Upper lobe of left lung (tissue), 6 donors: ENCODE data around the gene GSG1L2. TPM values are rescaled to one million over a fixed set of nuclear protein-coding genes. Genes with fewer than 3 reads are reported as not detected.

ENCODE experiments used
- ATAC-seq, 2 donors: fragments of 200-7000 bp; cut with Tn5 transposase; one replicate each; pipeline ENCODE4 v1.9.1; 2022; ENCODE audit warnings: mild to moderate bottlenecking in 2 of 2, moderate library complexity in 2 of 2; ENCODE audit not compliant: low FRiP score in 2 of 2
- DNase-seq, 2 donors: peaks; one replicate each; pipeline ENCODE4 v3.0.0-alpha.2; 2019 to 2020
- H3K27ac ChIP-seq, 4 donors: fragments of 200-600 bp; sonication (generic); one replicate each; pipeline ENCODE4 v1.5.1; 2016 to 2019
- H3K27me3 ChIP-seq, 4 donors: fragments of 200-600 bp; sonication (generic); one replicate each; pipeline ENCODE4 v1.5.1; 2017 to 2019
- H3K36me3 ChIP-seq, 4 donors: fragments of 200-600 bp; sonication (generic); one replicate each; pipeline ENCODE4 v1.5.1; 2016 to 2019
- H3K4me1 ChIP-seq, 4 donors: fragments of 200-600 bp; sonication (generic); one replicate each; pipeline ENCODE4 v1.5.1; 2018 to 2019
- H3K4me3 ChIP-seq, 4 donors: fragments of 200-600 bp; sonication (generic); one replicate each; pipeline ENCODE4 v1.5.1; 2017 to 2019; ENCODE audit warnings: mild to moderate bottlenecking in 2 of 4, moderate library complexity in 1 of 4
- H3K9me3 ChIP-seq, 4 donors: fragments of 200-600 bp; sonication (generic); one replicate each; pipeline ENCODE4 v1.5.1; 2018 to 2019
- CTCF ChIP-seq, 6 experiments: fragments of 450-650 bp in 4 of 6; fragments of 200-600 bp in 2 of 6; sonication (generic) in 2 of 6; IDR thresholded peaks; one replicate each; pipeline ENCODE4 v1.5.1; 2016 to 2019; ENCODE audit warnings: antibody characterized with exemption in 6 of 6
- EP300 ChIP-seq, 4 donors: sonication (generic); formaldehyde crosslinking; IDR thresholded peaks; one replicate each; pipeline ENCODE4 v1.5.1; 2017; ENCODE audit warnings: antibody characterized with exemption in 4 of 4, control low read depth in 2 of 4
- POLR2A ChIP-seq, 4 donors: fragments of 450-650 bp; IDR thresholded peaks; one replicate each; pipeline ENCODE4 v1.5.1; 2016 to 2017; ENCODE audit warnings: antibody characterized with exemption in 4 of 4, mild to moderate bottlenecking in 2 of 4
- POLR2AphosphoS5 ChIP-seq, 2 donors: sonication (generic); formaldehyde crosslinking; IDR thresholded peaks; one replicate each; pipeline ENCODE4 v1.5.1; 2017; ENCODE audit warnings: antibody characterized with exemption in 2 of 2
- WGBS, 2 donors: methylation state at CpG; one replicate each; pipeline ENCODE4 v1.1.5; 2017 to 2018; 5-methylcytosine and 5-hydroxymethylcytosine counted together
- total RNA-seq, 6 donors: library from RNA; depleted of rRNA in 4 of 6; stranded (reverse); fragments of >200 nt in 4 of 6; gene quantifications; one replicate each; pipeline versions ENCODE4 v1.1.0 to v1.2.1, GENCODE V29; 2016 to 2021
- donor health status: DM: no; HTN: no; CAD: no; lungs with moderate emphysema.
- donor health status: DM: no; HTN: yes; CAD: no; lungs with severe emphysema.

The GSG1L2 gene
- total RNA-seq, 6 donors from 2014 or later, result not detected

DNA sequence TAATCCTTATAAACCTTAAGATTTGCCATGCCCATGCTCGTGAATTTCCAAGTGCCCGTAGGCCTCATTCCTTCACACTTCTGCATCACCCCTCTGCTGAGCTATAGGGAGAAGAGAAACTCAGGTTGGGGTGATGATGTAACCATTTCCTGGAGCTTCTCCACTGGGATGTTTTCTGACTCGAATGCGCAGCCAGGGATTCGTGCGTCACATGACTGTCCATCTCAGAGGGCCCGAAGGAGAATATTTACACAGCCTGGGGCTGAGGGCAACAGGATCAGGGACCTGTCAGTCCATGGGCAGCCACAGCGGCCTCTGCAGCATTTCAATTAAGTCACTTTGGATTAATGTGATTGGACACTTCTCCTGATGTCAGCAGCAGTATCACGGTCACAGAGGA is 8.7 kb downstream of the GSG1L2 start:
- H3K27me3 ChIP-seq, result no peaks in the 10 kb centered on the region
- no peak overlapping the region for H3K4me3 ChIP-seq
- no peaks in the 10 kb centered on the region for H3K36me3 ChIP-seq
- no peaks in the 10 kb centered on the region for H3K9me3 ChIP-seq
- H3K27ac ChIP-seq, result no peak overlapping the region
- H3K4me1 ChIP-seq, result no peaks in the 10 kb centered on the region
- ATAC-seq (no peak), DNase-seq (no peak)
- 59 to 84% methylated on average over 9 of the region's 9 CpGs for WGBS, 2 donors
- TF ChIP-seq POLR2AphosphoS5 (IDR thresholded peaks at IDR 0.05) (no peak), CTCF (IDR thresholded peaks at IDR 0.05) (no peak), POLR2A (IDR thresholded peaks at IDR 0.05) (no peak), EP300 (IDR thresholded peaks at IDR 0.05) (no peak)

DNA sequence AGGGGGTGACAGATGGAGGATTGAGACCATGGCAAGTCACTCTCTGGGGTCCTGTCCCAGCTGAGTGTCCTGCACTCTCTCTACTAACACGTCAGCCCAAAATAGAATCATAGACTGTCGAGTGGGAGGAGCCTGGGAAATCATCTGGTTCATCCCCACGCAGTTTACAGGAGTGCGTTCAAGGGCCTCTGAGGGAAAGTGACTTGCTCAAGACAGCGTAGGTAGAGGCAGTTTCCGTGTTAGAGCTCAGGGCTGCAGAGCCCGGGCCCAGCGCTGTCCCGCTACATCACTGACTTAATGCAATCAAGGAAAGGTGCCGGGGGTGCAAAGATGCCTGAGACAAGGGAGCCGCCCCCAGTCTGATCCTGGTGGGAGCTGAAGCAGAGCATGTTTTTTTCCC is 10.3 kb downstream of the GSG1L2 start:
- TF ChIP-seq EP300 (IDR thresholded peaks at IDR 0.05), result no peak
- TF ChIP-seq POLR2A (IDR thresholded peaks at IDR 0.05), result no peak
- no peak for TF ChIP-seq POLR2AphosphoS5 (IDR thresholded peaks at IDR 0.05)
- TF ChIP-seq CTCF (IDR thresholded peaks at IDR 0.05), result no peak
- Histone ChIP-seq H3K4me3 (no peak overlapping the region), H3K9me3 (no peaks in the 10 kb centered on the region), H3K27me3 (no peaks in the 10 kb centered on the region), H3K4me1 (no peaks in the 10 kb centered on the region), H3K27ac (no peak overlapping the region), H3K36me3 (no peaks in the 10 kb centered on the region)
- ATAC-seq (no peak), DNase-seq (no peak)
- 61 to 64% methylated on average over 11 of the region's 11 CpGs for WGBS, 2 donors

- no peaks in the 10 kb centered on the region for H3K27me3 ChIP-seq
- 86 to 93% methylated on average over 5 of the region's 5 CpGs for WGBS, 2 donors
- H3K4me1 ChIP-seq, result no peaks in the 10 kb centered on the region
- TF ChIP-seq EP300 (IDR thresholded peaks at IDR 0.05) (no peak), CTCF (IDR thresholded peaks at IDR 0.05) (no peak), POLR2AphosphoS5 (IDR thresholded peaks at IDR 0.05) (no peak), POLR2A (IDR thresholded peaks at IDR 0.05) (no peak)
- ATAC-seq, result no peak
- H3K9me3 ChIP-seq, result no peaks in the 10 kb centered on the region
- H3K4me3 ChIP-seq, result no peak overlapping the region
- no peak overlapping the region for H3K27ac ChIP-seq
- no peak for DNase-seq
- no peaks in the 10 kb centered on the region for H3K36me3 ChIP-seq
These were observed 10.8 kb downstream of the GSG1L2 start for GRCh38 chr17:9811086-9811485.

- Histone ChIP-seq H3K27me3 (no peaks in the 10 kb centered on the region), H3K9me3 (no peaks in the 10 kb centered on the region), H3K4me3 (no peak overlapping the region), H3K4me1 (no peaks in the 10 kb centered on the region), H3K27ac (no peak overlapping the region), H3K36me3 (no peaks in the 10 kb centered on the region)
- TF ChIP-seq POLR2A (IDR thresholded peaks at IDR 0.05) (no peak), EP300 (IDR thresholded peaks at IDR 0.05) (no peak), CTCF (IDR thresholded peaks at IDR 0.05) (no peak), POLR2AphosphoS5 (IDR thresholded peaks at IDR 0.05) (no peak)
- ATAC-seq (no peak), DNase-seq (no peak)
- 61 to 67% methylated on average over 4 of the region's 4 CpGs for WGBS, 2 donors
These were observed 11.6 kb downstream of the GSG1L2 start for GRCh38 chr17:9810100-9810949.

DNA sequence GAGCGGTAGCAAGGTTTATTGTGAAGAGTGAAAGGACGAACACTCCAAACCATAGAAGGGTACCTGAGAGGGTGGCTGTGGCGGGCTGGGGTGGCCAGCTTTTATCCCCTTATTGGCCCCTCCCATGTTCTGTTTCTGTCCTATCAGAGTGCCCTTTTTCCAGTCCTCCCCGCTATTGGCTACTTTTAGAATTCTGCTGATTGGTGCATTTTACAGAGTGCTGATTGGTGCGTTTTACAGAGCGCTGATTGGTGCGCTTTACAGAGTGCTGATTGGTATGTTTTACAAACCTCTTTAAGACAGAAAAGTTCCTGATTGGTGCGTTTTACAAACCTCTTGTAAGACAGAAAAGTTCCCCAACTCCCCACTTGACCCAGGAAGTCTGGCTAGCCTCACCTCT is 12.5 kb downstream of the GSG1L2 start:
- 83 to 91% methylated on average over 8 of the region's 8 CpGs for WGBS, 2 donors
- H3K4me3 ChIP-seq, result no peak overlapping the region
- no peaks in the 10 kb centered on the region for H3K4me1 ChIP-seq
- DNase-seq, result no peak
- peaks cover 0 to 4% (median 2%) of the 10 kb centered on the region in 4 donors for H3K9me3 ChIP-seq
- ATAC-seq, result no peak
- no peak overlapping the region for H3K27ac ChIP-seq
- no peaks in the 10 kb centered on the region for H3K36me3 ChIP-seq
- no peak for TF ChIP-seq POLR2A (IDR thresholded peaks at IDR 0.05)
- TF ChIP-seq POLR2AphosphoS5 (IDR thresholded peaks at IDR 0.05), result no peak
- TF ChIP-seq EP300 (IDR thresholded peaks at IDR 0.05), result no peak
- no peaks in the 10 kb centered on the region for H3K27me3 ChIP-seq
